Endometrium (tissue), 2 donors: ENCODE data around the gene DNAJC5.

Experiments
- FAIRE-seq: peaks from 2 replicates; lab custom pipeline; 2012; peaks lifted over from hg19 to GRCh38; lab: Jason Lieb, UNC
- donor health status: control.
- donor health status: control.

Gene DNAJC5

GRCh38 chr20:63980806-63981728, 86.1 kb downstream of the DNAJC5 start, which contains the start of gene PRPF6:
TSS of gene PRPF6 (plus strand) at chr20:63981132. CDS start at chr20:63981246, 114 bp downstream.
- peak; percentile 41 for FAIRE-seq

GRCh38 chr20:63982937-63983336, 88.0 kb downstream of the DNAJC5 start:
- no peak for FAIRE-seq
